HCT116 (cell line): Measurements from ENCODE around the gene CUEDC1. TPM values are rescaled to one million over a fixed set of nuclear protein-coding genes. Genes with fewer than 3 reads are reported as not detected.

ENCODE experiments used
- ATAC-seq: fragments of 200-7000 bp; cut with Tn5 transposase; 2 replicates; pipeline ENCODE4 v1.9.1; 2020; ENCODE audit warnings: mild to moderate bottlenecking, moderate library complexity
- BruUV-seq: library from RNA; stranded (reverse); fragments of 400-500 nt; replicated peaks from 2 replicates; lab custom pipeline; 2021; lab: Mats Ljungman, UMichigan
- CTCF ChIA-PET: fragments of 300-600 bp; sonication (Branson Sonifier 250); formaldehyde crosslinking; loops from one replicate; lab custom pipeline; 2021; ENCODE audit warnings: antibody characterized with exemption; lab: Charles Lee
- POLR2A ChIA-PET: fragments of 300-600, 350-600 bp; sonication (Branson Sonifier 250); formaldehyde crosslinking; loops from one replicate; lab custom pipeline; 2021; ENCODE audit warnings: antibody characterized with exemption; lab: Charles Lee
- RAD21 ChIA-PET, 2 experiments: fragments of 300-600 bp; sonication (Branson Sonifier 250); formaldehyde crosslinking; loops; one replicate each; lab custom pipeline; 2023; ENCODE audit warnings: low total read pairs in 2 of 2; ENCODE audit not compliant: uncharacterized antibody in 2 of 2, unreplicated experiment in 2 of 2, low non-redundant PET in 1 of 2; lab: Charles Lee
- DNase-seq: peaks from one replicate; pipeline ENCODE4 v3.0.0-alpha.2; 2010; ENCODE audit warnings: low read depth, low spot score
- H2AFZ ChIP-seq: fragments of 200-600 bp; shearing (Covaris generic), sonication (generic); 2 replicates; pipeline ENCODE4 v1.6.1; 2017; ENCODE audit warnings: low read depth, mixed run types, mixed read lengths, antibody characterized with exemption, low read length; ENCODE audit not compliant: poor library complexity, severe bottlenecking
- H3K27ac ChIP-seq: 2 replicates; pipeline ENCODE4 v1.5.1; 2012; ENCODE audit warnings: low read depth, low read length
- H3K27me3 ChIP-seq: fragments of 200-600 bp; sonication (generic); 2 replicates; pipeline ENCODE4 v1.6.1; 2016; ENCODE audit warnings: mixed run types, low read length, mixed read lengths; ENCODE audit not compliant: insufficient read depth
- H3K36me3 ChIP-seq, 2 experiments: fragments of 200-500 bp in 1 of 2; fragments of 200-600 bp in 1 of 2; sonication (Bioruptor generic) in 1 of 2; sonication (generic) in 1 of 2; 2 replicates each; pipeline versions ENCODE4 v1.5.1 to v1.6.1; 2014 to 2016; ENCODE audit warnings: low read length in 2 of 2, inconsistent platforms in 1 of 2, mixed read lengths in 1 of 2, mixed run types in 1 of 2; ENCODE audit not compliant: insufficient read depth in 2 of 2, control insufficient read depth in 1 of 2
- H3K4me1 ChIP-seq, 2 experiments: fragments of 200-600 bp in 1 of 2; sonication (generic) in 1 of 2; 2 replicates each; pipeline versions ENCODE4 v1.5.1 to v1.6.1; 2012 to 2017; ENCODE audit warnings: low read length in 2 of 2, inconsistent platforms in 1 of 2, mild to moderate bottlenecking in 1 of 2, mixed read lengths in 1 of 2, mixed run types in 1 of 2, moderate library complexity in 1 of 2; ENCODE audit not compliant: insufficient read depth in 2 of 2, control insufficient read depth in 1 of 2
- H3K4me2 ChIP-seq: fragments of 200-600 bp; sonication (generic); 2 replicates; pipeline ENCODE4 v1.6.1; 2017; ENCODE audit warnings: mixed run types, low read length, mixed read lengths
- H3K4me3 ChIP-seq, 2 experiments: fragments of 200-600 bp in 1 of 2; sonication (generic) in 1 of 2; replicated peaks in 1 of 2; 2 replicates each; pipeline ENCODE4 v1.5.1; 2011 to 2016; ENCODE audit warnings: low read length in 2 of 2, control low read depth in 1 of 2, low read depth in 1 of 2, mild to moderate bottlenecking in 1 of 2, mixed read lengths in 1 of 2, mixed run types in 1 of 2
- H3K79me2 ChIP-seq: fragments of 200-600 bp; sonication (generic); 2 replicates; pipeline ENCODE4 v1.6.1; 2017; ENCODE audit warnings: mild to moderate bottlenecking, mixed run types, low read length, moderate library complexity, mixed read lengths; ENCODE audit not compliant: insufficient read depth
- H3K9ac ChIP-seq: fragments of 200-600 bp; sonication (generic); 2 replicates; pipeline ENCODE4 v1.6.1; 2016; ENCODE audit warnings: low read length, mixed read lengths
- H3K9me2 ChIP-seq: fragments of 200-600 bp; sonication (generic), shearing (Covaris generic); 2 replicates; pipeline ENCODE4 v1.6.1; 2017; ENCODE audit warnings: mixed run types, mild to moderate bottlenecking, moderate library complexity; ENCODE audit not compliant: insufficient read depth
- H3K9me3 ChIP-seq, 2 experiments: fragments of 200-500 bp in 1 of 2; fragments of 200-600 bp in 1 of 2; sonication (Bioruptor generic) in 1 of 2; sonication (generic) in 1 of 2; 2 replicates each; pipeline ENCODE4 v1.6.1; 2014 to 2017; ENCODE audit warnings: low read length in 2 of 2, mixed read lengths in 2 of 2, inconsistent platforms in 1 of 2, low read depth in 1 of 2, mild to moderate bottlenecking in 1 of 2, mixed run types in 1 of 2, moderate library complexity in 1 of 2; ENCODE audit not compliant: control insufficient read depth in 1 of 2, insufficient read depth in 1 of 2
- H4K20me1 ChIP-seq: fragments of 200-600 bp; sonication (generic), shearing (Covaris generic); 2 replicates; pipeline ENCODE4 v1.6.1; 2017; ENCODE audit warnings: mixed run types, mild to moderate bottlenecking, moderate library complexity; ENCODE audit not compliant: insufficient read depth
- CBX3 ChIP-seq: IDR thresholded peaks from 2 replicates; pipeline ENCODE4 v1.6.1; 2012; ENCODE audit warnings: low read depth
- EGR1 ChIP-seq: IDR thresholded peaks from 2 replicates; pipeline ENCODE4 v1.6.1; 2012; ENCODE audit warnings: low read depth
- ELF1 ChIP-seq: IDR thresholded peaks from 2 replicates; pipeline ENCODE4 v1.6.1; 2012; ENCODE audit warnings: low read depth, borderline replicate concordance
- EZH2 ChIP-seq: fragments of 200-600 bp; sonication (generic); IDR thresholded peaks from 2 replicates; pipeline ENCODE4 v1.6.1; 2017; ENCODE audit warnings: antibody characterized with exemption, mixed run types
- FOSL1 ChIP-seq: IDR thresholded peaks from 2 replicates; pipeline ENCODE4 v1.6.1; 2012; ENCODE audit warnings: low read depth
- POLR2A ChIP-seq: IDR thresholded peaks from 2 replicates; pipeline ENCODE4 v1.7.0; 2011; ENCODE audit warnings: borderline replicate concordance; ENCODE audit not compliant: insufficient read depth, insufficient read length; ENCODE audit errors: extremely low read depth
- POLR2AphosphoS5 ChIP-seq: IDR thresholded peaks from 2 replicates; pipeline ENCODE4 v1.6.1; 2011; ENCODE audit warnings: mild to moderate bottlenecking, low read depth, low read length, moderate library complexity
- RAD21 ChIP-seq: IDR thresholded peaks from 2 replicates; pipeline ENCODE4 v1.6.1; 2012; ENCODE audit warnings: low read depth, mild to moderate bottlenecking
- SP1 ChIP-seq: IDR thresholded peaks from 2 replicates; pipeline ENCODE4 v1.6.1; 2012; ENCODE audit warnings: low read depth
- YY1 ChIP-seq: IDR thresholded peaks from 2 replicates; pipeline ENCODE4 v1.6.1; 2011; ENCODE audit warnings: low read length, low read depth, moderate library complexity, mild to moderate bottlenecking; ENCODE audit not compliant: insufficient replicate concordance; ENCODE audit errors: extremely low read depth
- ZFX ChIP-seq: fragments of 450-650 bp; IDR thresholded peaks from 2 replicates; pipeline ENCODE4 v1.6.1; 2017
- ZNF274 ChIP-seq: fragments of 200-500 bp; sonication (Bioruptor generic); IDR thresholded peaks from 2 replicates; pipeline ENCODE4 v1.6.1; 2014; ENCODE audit warnings: mild to moderate bottlenecking, low read depth, low read length, inconsistent platforms
- intact Hi-C: fragments of 100-400 bp; cut with micrococcal nuclease; formaldehyde crosslinking; loops from 2 replicates; pipeline ENCODE4 v1.10.0; 2022
- total RNA-seq: library from RNA; stranded (reverse); gene quantifications from one replicate; pipeline ENCODE4 v1.2.1, GENCODE V29; 2021; ENCODE audit not compliant: unreplicated experiment
- TF ChIP-seq, protein P1 (sequence below): IDR thresholded peaks from 2 replicates; pipeline ENCODE4 v1.6.1; 2012; ENCODE audit warnings: low read depth
- TF ChIP-seq, protein P2 (sequence below): IDR thresholded peaks from 2 replicates; pipeline ENCODE4 v1.6.1; 2012
- TF ChIP-seq, protein P3 (sequence below), 3 experiments: fragments of 200-600 bp in 1 of 3; sonication (generic) in 1 of 3; IDR thresholded peaks in 2 of 3; conservative IDR thresholded peaks in 1 of 3; 2 replicates each; pipeline ENCODE4 v1.5.1; 2012 to 2017; ENCODE audit warnings: low read depth in 2 of 3, low read length in 2 of 3, antibody characterized with exemption in 1 of 3, borderline replicate concordance in 1 of 3, control low read depth in 1 of 3, mild to moderate bottlenecking in 1 of 3, mixed read lengths in 1 of 3, mixed run types in 1 of 3, moderate library complexity in 1 of 3; ENCODE audit not compliant: insufficient read depth in 1 of 3
- TF ChIP-seq, protein P4 (sequence below): IDR thresholded peaks from 2 replicates; pipeline ENCODE4 v1.6.1; 2011; ENCODE audit warnings: mild to moderate bottlenecking, low read length, moderate library complexity; ENCODE audit not compliant: insufficient replicate concordance; ENCODE audit errors: extremely low read depth

CUEDC1 gene
- total RNA-seq, 1 experiment from 2014 or later = 60.2 TPM

DNA sequence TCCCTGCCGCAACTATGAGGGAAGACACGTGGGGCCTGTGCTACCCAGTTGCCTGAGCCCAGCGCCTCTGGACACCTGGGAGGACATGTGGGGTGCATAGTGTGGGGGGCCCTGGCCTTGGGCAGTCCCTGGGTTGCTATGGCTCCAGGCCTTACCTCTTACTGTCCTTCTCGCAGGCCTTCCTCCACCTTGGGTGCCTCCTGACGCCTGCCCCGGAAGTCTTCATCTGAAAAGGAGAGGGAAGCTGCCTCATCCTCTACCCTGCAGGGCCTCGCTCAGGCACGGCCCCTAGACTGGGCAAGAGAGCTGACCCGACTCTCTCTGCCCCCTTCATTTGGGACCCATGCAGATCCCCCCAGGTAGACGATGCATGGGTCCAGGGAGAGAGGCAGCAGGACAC is 88.9 kb downstream of the CUEDC1 start:
- Histone ChIP-seq H3K9ac (no peak overlapping the region), H3K9me3 (no peaks in the 10 kb centered on the region)
- TF ChIP-seq POLR2AphosphoS5 = no peak
- TF ChIP-seq, protein P1, sequence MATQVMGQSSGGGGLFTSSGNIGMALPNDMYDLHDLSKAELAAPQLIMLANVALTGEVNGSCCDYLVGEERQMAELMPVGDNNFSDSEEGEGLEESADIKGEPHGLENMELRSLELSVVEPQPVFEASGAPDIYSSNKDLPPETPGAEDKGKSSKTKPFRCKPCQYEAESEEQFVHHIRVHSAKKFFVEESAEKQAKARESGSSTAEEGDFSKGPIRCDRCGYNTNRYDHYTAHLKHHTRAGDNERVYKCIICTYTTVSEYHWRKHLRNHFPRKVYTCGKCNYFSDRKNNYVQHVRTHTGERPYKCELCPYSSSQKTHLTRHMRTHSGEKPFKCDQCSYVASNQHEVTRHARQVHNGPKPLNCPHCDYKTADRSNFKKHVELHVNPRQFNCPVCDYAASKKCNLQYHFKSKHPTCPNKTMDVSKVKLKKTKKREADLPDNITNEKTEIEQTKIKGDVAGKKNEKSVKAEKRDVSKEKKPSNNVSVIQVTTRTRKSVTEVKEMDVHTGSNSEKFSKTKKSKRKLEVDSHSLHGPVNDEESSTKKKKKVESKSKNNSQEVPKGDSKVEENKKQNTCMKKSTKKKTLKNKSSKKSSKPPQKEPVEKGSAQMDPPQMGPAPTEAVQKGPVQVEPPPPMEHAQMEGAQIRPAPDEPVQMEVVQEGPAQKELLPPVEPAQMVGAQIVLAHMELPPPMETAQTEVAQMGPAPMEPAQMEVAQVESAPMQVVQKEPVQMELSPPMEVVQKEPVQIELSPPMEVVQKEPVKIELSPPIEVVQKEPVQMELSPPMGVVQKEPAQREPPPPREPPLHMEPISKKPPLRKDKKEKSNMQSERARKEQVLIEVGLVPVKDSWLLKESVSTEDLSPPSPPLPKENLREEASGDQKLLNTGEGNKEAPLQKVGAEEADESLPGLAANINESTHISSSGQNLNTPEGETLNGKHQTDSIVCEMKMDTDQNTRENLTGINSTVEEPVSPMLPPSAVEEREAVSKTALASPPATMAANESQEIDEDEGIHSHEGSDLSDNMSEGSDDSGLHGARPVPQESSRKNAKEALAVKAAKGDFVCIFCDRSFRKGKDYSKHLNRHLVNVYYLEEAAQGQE = no peak
- no peak for TF ChIP-seq YY1
- TF ChIP-seq, protein P2, sequence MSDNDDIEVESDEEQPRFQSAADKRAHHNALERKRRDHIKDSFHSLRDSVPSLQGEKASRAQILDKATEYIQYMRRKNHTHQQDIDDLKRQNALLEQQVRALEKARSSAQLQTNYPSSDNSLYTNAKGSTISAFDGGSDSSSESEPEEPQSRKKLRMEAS = no peak
- TF ChIP-seq EGR1 = no peak
- TF ChIP-seq POLR2A = no peak
- TF ChIP-seq, protein P3, sequence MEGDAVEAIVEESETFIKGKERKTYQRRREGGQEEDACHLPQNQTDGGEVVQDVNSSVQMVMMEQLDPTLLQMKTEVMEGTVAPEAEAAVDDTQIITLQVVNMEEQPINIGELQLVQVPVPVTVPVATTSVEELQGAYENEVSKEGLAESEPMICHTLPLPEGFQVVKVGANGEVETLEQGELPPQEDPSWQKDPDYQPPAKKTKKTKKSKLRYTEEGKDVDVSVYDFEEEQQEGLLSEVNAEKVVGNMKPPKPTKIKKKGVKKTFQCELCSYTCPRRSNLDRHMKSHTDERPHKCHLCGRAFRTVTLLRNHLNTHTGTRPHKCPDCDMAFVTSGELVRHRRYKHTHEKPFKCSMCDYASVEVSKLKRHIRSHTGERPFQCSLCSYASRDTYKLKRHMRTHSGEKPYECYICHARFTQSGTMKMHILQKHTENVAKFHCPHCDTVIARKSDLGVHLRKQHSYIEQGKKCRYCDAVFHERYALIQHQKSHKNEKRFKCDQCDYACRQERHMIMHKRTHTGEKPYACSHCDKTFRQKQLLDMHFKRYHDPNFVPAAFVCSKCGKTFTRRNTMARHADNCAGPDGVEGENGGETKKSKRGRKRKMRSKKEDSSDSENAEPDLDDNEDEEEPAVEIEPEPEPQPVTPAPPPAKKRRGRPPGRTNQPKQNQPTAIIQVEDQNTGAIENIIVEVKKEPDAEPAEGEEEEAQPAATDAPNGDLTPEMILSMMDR (IDR thresholded peaks at IDR 0.05 in 2 of 3, conservative IDR thresholded peaks at IDR 0.05 in 1 of 3; ENCODE audit: borderline replicate concordance in 1 of 3, insufficient read depth in 1 of 3, low read depth in 2 of 3, low read length in 2 of 3) = no peak
- no peak for TF ChIP-seq SP1
- TF ChIP-seq ELF1 = no peak
- TF ChIP-seq ZFX = no peak
- no peak for TF ChIP-seq RAD21
- TF ChIP-seq FOSL1 = no peak
- no peak for TF ChIP-seq ZNF274
- no peak for TF ChIP-seq EZH2
- no peak for TF ChIP-seq CBX3
- TF ChIP-seq, protein P4, sequence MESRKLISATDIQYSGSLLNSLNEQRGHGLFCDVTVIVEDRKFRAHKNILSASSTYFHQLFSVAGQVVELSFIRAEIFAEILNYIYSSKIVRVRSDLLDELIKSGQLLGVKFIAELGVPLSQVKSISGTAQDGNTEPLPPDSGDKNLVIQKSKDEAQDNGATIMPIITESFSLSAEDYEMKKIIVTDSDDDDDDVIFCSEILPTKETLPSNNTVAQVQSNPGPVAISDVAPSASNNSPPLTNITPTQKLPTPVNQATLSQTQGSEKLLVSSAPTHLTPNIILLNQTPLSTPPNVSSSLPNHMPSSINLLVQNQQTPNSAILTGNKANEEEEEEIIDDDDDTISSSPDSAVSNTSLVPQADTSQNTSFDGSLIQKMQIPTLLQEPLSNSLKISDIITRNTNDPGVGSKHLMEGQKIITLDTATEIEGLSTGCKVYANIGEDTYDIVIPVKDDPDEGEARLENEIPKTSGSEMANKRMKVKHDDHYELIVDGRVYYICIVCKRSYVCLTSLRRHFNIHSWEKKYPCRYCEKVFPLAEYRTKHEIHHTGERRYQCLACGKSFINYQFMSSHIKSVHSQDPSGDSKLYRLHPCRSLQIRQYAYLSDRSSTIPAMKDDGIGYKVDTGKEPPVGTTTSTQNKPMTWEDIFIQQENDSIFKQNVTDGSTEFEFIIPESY = no peak
- TF ChIP-seq, all 23 proteins: peak for 0
- H3K4me1 ChIP-seq = peaks cover 64 to 90% of the 10 kb centered on the region in 2 experiments
- H4K20me1 ChIP-seq = no peaks in the 10 kb centered on the region
- BruUV-seq = no TSS peak
- H3K36me3 ChIP-seq = peaks cover 0 to 18% of the 10 kb centered on the region in 2 experiments; a peak in 2 of 4 replicates
- H2AFZ ChIP-seq = no peak overlapping the region
- H3K27ac ChIP-seq = no peak overlapping the region
- ChIA-PET RAD21 (no interaction called here), CTCF (no interaction called here), POLR2A (no interaction called here)
- H3K4me2 ChIP-seq = no peak overlapping the region
- no peak for ATAC-seq
- intact Hi-C loops = no loop called here
- H3K9me2 ChIP-seq = no peaks in the 10 kb centered on the region
- H3K79me2 ChIP-seq = no peaks in the 10 kb centered on the region
- H3K4me3 ChIP-seq = no peak overlapping the region
- no peaks in the 10 kb centered on the region for H3K27me3 ChIP-seq
- no peak for DNase-seq
